Mucosa of rectum (tissue), 2 donors: Measurements from ENCODE around the gene OR4K5.
"Not testable (repeated sequence)": the region's sequence is repeated elsewhere in the genome, so short reads cannot be mapped to it uniquely, and the experiment has no call there.

ENCODE experiments used
- H3K27ac ChIP-seq, 2 donors: one replicate each; pipeline ENCODE4 v1.7.0; 2013; ENCODE audit warnings: inconsistent platforms in 2 of 2, low read depth in 2 of 2, low read length in 2 of 2
- H3K27me3 ChIP-seq, 2 donors: one replicate each; pipeline ENCODE4 v1.7.0; 2013; ENCODE audit warnings: low read length in 2 of 2; ENCODE audit not compliant: control insufficient read depth in 2 of 2, insufficient read depth in 2 of 2
- H3K36me3 ChIP-seq, 2 donors: one replicate each; pipeline ENCODE4 v1.7.0; 2013; ENCODE audit warnings: low read length in 2 of 2; ENCODE audit not compliant: control insufficient read depth in 2 of 2, insufficient read depth in 2 of 2
- H3K4me1 ChIP-seq, 2 donors: one replicate each; pipeline ENCODE4 v1.7.0; 2013; ENCODE audit warnings: low read length in 2 of 2, mild to moderate bottlenecking in 1 of 2; ENCODE audit not compliant: control insufficient read depth in 2 of 2, insufficient read depth in 2 of 2
- H3K4me3 ChIP-seq, 2 donors: one replicate each; pipeline ENCODE4 v1.7.0; 2013; ENCODE audit warnings: low read length in 2 of 2
- H3K9ac ChIP-seq, 2 donors: one replicate each; pipeline ENCODE4 v1.7.0; 2013; ENCODE audit warnings: low read length in 2 of 2, low read depth in 1 of 2, mild to moderate bottlenecking in 1 of 2
- H3K9me3 ChIP-seq, 2 donors: one replicate each; pipeline ENCODE4 v1.7.0; 2013; ENCODE audit warnings: low read length in 2 of 2; ENCODE audit not compliant: control insufficient read depth in 2 of 2
- donor health status: healthy.
- donor health status: Normal muscosa, but diverticular disease.

OR4K5 gene

DNA sequence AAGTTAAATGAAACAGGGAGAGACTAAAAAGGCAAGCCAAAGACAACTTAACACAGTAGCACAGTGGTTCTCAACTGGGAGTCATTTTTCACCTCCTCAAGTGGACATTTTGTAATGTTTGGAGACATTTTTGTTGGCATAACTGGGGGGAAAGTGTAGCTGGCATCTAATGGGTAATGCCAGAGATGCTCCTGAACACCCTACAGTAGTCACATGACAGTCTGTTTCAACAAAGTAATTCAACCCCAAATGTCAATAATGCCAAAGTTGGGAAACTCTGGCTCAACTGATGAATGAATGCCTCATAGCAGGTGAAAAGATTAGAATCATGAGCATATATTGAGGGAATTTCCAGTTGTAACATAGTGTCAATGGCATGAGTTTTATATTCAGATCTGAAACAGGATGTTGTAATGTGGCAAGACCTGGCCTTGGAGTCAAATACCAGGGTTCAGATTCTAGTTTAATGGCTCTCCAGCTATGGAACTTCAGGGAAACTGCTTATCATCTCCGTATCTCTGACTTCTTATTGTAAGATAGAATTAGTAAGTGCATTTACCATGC lies 2.4 kb upstream of the OR4K5 start:
- Histone ChIP-seq H3K27ac (no peak overlapping the region), H3K27me3 (no peaks in the 10 kb centered on the region), H3K36me3 (no peaks in the 10 kb centered on the region), H3K4me1 (no peaks in the 10 kb centered on the region), H3K4me3 (no peak overlapping the region), H3K9ac (no peak overlapping the region), H3K9me3 (no peaks in the 10 kb centered on the region)

DNA sequence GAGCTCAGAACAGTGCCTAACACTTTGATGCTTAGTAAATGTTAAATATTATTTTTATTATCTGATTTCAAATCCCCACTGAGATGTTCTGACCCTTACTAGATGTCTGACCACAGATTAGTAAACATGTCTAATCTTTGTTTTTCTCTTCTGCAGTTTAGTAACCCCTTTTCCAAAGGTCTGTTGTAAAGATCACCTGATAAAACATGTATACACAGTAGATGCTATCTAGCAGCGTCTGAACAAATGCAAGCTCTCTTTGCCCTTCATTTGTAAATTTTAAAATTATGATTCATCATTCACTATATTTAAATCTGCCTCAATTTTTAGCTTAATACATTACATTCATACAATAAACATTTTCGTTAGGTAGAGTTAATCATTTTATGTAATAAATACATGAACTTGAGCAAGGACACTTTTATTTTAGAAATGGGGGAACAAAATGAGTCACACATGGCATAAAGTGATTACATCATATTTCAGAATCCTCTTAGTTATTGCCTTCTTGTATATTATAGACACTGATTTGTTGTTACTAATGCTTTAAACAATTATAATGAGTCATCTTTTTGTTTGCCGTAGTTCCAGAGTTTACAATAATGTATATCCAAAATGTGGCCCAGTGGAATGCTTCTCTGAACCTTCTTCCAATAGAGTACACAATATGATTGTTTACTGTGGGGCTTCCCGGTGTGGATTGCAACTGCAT lies 1.7 kb upstream of the OR4K5 start:
- H3K4me1 ChIP-seq, result no peaks in the 10 kb centered on the region
- no peak overlapping the region for H3K27ac ChIP-seq
- H3K9me3 ChIP-seq, result no peaks in the 10 kb centered on the region
- no peak overlapping the region for H3K9ac ChIP-seq
- no peaks in the 10 kb centered on the region for H3K36me3 ChIP-seq
- no peaks in the 10 kb centered on the region for H3K27me3 ChIP-seq
- H3K4me3 ChIP-seq, result no peak overlapping the region

DNA sequence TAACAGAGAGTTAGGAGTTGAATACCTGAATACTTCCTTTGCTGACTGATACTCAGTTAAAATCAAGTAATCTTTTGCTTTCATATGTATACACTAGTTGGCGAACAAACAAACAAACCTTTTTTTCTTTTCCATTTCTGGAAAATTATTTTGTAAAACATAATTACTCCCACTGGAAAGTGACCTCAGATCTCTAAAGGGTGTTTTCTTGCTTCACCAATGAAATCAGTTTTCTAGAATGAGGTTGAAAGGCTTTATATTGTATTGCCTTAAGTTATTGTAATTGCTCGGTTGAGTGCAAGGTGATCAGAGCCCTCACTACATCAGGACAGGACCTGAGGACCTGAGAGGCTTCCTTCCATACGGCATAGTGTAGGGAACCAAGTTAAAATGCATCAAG lies 10.2 kb downstream of the OR4K5 start, which contains the start of gene OR4K1:
TSS of gene OR4K1 (plus strand) at position 301 of the 400 bp plus-strand sequence. CDS start 4,750 bp downstream, outside the sequence.
- no peaks in the 10 kb centered on the region for H3K4me1 ChIP-seq
- no peaks in the 10 kb centered on the region for H3K27me3 ChIP-seq
- no peaks in the 10 kb centered on the region for H3K36me3 ChIP-seq
- H3K9ac ChIP-seq, result no peak within 1 kb of the TSS
- H3K9me3 ChIP-seq, result peaks cover 0 to 4% of the 10 kb centered on the region in 2 donors
- no peak within 1 kb of the TSS for H3K27ac ChIP-seq
- no peak within 1 kb of the TSS for H3K4me3 ChIP-seq

DNA sequence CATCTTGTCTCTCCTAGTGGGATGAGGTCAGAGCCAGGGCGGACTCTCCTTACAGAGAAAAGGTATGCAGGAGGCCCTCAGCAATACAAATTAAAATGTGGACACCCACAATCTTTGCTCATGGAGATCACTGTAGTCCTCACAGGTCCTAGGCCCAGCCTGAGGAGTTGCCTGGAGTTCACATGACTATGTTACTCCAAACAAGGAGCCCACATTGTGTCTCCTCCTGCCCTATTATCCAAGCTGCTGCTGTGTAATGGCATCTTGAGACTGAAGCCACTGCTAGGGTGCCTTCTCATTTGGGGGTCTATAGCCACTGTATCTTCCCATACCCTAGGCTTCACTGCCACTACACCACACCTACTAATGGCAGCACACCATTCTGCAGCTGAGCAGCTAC lies 21.3 kb downstream of the OR4K5 start:
- Histone ChIP-seq H3K27ac (no peak overlapping the region), H3K36me3 (no peaks in the 10 kb centered on the region), H3K9ac (no peak overlapping the region), H3K4me3 (no peak overlapping the region), H3K27me3 (no peaks in the 10 kb centered on the region), H3K9me3 (peaks cover 0 to 2% of the 10 kb centered on the region in 2 donors), H3K4me1 (no peaks in the 10 kb centered on the region)

DNA sequence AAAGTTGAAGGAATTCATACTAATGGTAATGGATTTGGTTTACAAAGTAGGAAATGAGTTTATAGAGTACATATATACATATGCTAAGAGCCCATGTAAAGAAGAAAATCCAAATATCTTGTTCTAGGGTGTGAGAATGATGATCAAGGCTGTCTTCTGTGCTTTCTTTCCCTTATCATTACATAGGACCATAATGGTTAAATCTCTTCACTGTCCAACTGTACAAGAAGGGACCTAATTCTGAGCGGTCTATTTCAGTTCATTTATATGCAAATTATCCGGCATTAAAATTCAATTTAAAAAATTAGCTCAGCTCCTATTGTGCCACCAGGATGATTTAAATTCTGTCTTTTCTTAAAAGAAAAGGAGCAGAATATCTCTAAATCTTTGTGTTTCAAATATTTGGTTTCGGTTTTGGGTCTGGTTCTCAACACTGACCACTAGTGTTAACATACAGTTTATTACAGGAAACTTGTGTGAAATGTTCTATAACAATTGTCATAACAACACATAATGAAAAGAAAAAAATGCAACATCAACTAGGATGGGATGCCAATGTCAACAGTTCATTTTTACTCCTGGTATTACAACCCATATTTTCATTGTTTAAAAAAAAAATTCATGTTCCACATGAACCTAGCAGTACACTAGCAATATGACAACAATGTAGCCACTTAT lies 27.1 kb downstream of the OR4K5 start:
- Histone ChIP-seq H3K27ac (no peak overlapping the region), H3K9ac (no peak overlapping the region), H3K4me1 (no peaks in the 10 kb centered on the region)

DNA sequence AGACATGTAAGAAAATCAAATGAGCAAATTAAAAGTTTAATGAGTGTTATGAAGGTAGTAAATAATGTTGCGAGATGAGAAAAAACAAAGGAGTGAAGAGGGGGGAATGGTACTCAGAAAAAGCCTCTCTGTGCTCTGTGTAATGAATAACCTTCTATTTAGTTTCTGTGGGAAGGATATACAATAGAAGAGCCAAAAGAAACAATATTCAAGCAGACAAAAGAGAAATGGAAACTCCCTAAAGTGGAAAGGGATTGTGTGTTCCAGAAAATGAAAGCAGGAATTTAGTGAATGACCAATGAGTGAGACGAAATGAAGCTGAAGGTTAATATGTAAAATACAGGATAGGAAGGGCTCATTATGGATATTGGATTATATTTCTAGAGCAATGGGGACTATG lies 28.8 kb downstream of the OR4K5 start:
- Histone ChIP-seq H3K9me3 (peaks cover 0 to 4% of the 10 kb centered on the region in 2 donors), H3K27ac (no peak overlapping the region), H3K9ac (no peak overlapping the region), H3K27me3 (no peaks in the 10 kb centered on the region), H3K4me1 (no peaks in the 10 kb centered on the region), H3K4me3 (no peak overlapping the region), H3K36me3 (no peaks in the 10 kb centered on the region)

More for the DNA sequence above, 27.1 kb downstream of the OR4K5 start:
- H3K36me3 ChIP-seq, result no peaks in the 10 kb centered on the region
- H3K27me3 ChIP-seq, result no peaks in the 10 kb centered on the region
- no peaks in the 10 kb centered on the region for H3K9me3 ChIP-seq
- no peak overlapping the region for H3K4me3 ChIP-seq

DNA sequence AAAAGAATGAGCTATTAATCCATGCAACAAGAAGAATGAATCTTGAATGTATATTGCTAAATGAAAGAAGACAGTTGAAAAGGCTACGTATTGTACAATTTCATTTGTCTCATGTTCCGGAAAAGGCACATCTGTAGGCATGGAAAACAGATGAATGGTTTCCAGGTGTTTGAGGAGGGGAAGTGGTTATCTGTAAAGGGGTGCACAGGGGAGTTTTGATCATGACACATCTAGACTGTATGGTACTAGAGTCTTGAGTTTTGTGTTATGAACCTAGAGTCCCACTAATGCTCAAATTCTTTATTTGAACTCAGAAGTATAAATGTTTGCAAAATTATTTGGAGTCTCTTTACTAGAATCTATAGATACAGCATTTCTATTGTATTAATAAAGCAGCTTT lies 49.3 kb downstream of the OR4K5 start:
- H3K36me3 ChIP-seq, H3K4me3 ChIP-seq, H3K4me1 ChIP-seq, H3K9ac ChIP-seq, H3K27me3 ChIP-seq, H3K27ac ChIP-seq, H3K9me3 ChIP-seq: not testable (repeated sequence)
